Non-pigmented ciliary epithelial cell (primary cell): ENCODE results near the gene POLR3E.

Experiments
- DNase-seq: peaks from one replicate; pipeline ENCODE4 v3.0.0-alpha.2; 2010; ENCODE audit warnings: low read depth

POLR3E gene

GRCh38 chr16:22317001-22317530 lies 19.9 kb downstream of the POLR3E start:
- DNase-seq, result no peak

GRCh38 chr16:22317625-22318024 lies 20.4 kb downstream of the POLR3E start:
- DNase-seq, result no peak

GRCh38 chr16:22318690-22319358 lies 21.6 kb downstream of the POLR3E start:
- DNase-seq, result no peak

- no peak for DNase-seq
Observed at GRCh38 chr16:22320572-22321339, 23.5 kb downstream of the POLR3E start.

- peak; percentile 28 for DNase-seq
Observed at GRCh38 chr16:22321340-22322001, 24.3 kb downstream of the POLR3E start.

- DNase-seq, result no peak
Observed at GRCh38 chr16:22322021-22322471, 24.8 kb downstream of the POLR3E start.

GRCh38 chr16:22322741-22323140 lies 25.5 kb downstream of the POLR3E start:
- DNase-seq, result no peak

- no peak for DNase-seq
Observed at GRCh38 chr16:22323173-22323958, 26.2 kb downstream of the POLR3E start.

- DNase-seq, result no peak
Observed at GRCh38 chr16:22323959-22324786, 27.0 kb downstream of the POLR3E start.

GRCh38 chr16:22324787-22325597 lies 27.8 kb downstream of the POLR3E start:
- no peak for DNase-seq

- DNase-seq, result no peak
Observed at GRCh38 chr16:22325598-22326368, 28.6 kb downstream of the POLR3E start.

- DNase-seq, result no peak
Observed at GRCh38 chr16:22326369-22326652, 29.1 kb downstream of the POLR3E start.

- DNase-seq, result no peak
Observed at GRCh38 chr16:22326771-22327445, 29.7 kb downstream of the POLR3E start.

- no peak for DNase-seq
Observed at GRCh38 chr16:22327446-22327775, 30.2 kb downstream of the POLR3E start.

GRCh38 chr16:22328081-22328725 lies 31.0 kb downstream of the POLR3E start:
- DNase-seq, result no peak

GRCh38 chr16:22329199-22329695 lies 32.0 kb downstream of the POLR3E start:
- no peak for DNase-seq

- no peak for DNase-seq
Observed at GRCh38 chr16:22330326-22330725, 33.1 kb downstream of the POLR3E start.

- DNase-seq, result no peak
Observed at GRCh38 chr16:22333457-22333994, 36.3 kb downstream of the POLR3E start.
